ENCODE measurements around the gene PIK3AP1.
"Not testable (repeated sequence)": the region's sequence is repeated elsewhere in the genome, so short reads cannot be mapped to it uniquely, and the experiment has no call there.

DNA sequence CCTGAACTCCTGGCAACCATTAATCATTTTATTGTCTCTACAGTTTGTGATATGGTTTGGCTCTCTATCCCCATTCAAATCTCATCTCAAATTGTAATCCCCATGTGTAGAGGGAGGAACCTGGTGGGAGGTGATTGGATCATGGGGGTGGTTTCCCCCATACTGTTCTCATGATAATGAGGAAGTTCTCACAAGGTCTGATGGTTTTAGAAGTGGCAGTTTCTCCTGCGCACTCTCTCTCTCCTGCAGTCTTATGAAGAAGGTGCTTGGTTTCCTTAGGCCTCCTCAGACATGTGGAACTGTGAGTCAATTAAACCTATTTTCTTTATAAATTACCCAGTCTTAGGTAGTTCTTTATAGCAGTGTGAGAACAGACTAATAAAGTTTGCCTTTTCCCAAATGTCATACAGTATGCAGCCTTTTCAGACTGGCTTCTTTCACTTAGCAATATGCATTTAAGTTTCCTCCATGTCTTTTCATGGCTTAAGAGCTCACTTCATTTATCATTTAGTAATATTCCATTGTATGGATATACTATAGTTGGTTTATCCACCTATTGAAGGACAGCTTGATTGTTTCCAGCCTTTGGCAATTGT, 17.1 kb upstream of the PIK3AP1 start:
- TF ChIP-seq ZNF423 (CRISPR knock-in tag; IDR thresholded peaks at IDR 0.05); ZNF138 (CRISPR knock-in tag; conservative IDR thresholded peaks at IDR 0.05); GRHL2 (CRISPR knock-in tag; IDR thresholded peaks at IDR 0.05; ENCODE audit: insufficient replicate concordance, severe bottlenecking); FOXJ3 (CRISPR knock-in tag; IDR thresholded peaks at IDR 0.05; ENCODE audit: borderline replicate concordance): not testable (repeated sequence)
- TF ChIP-seq, protein P1, sequence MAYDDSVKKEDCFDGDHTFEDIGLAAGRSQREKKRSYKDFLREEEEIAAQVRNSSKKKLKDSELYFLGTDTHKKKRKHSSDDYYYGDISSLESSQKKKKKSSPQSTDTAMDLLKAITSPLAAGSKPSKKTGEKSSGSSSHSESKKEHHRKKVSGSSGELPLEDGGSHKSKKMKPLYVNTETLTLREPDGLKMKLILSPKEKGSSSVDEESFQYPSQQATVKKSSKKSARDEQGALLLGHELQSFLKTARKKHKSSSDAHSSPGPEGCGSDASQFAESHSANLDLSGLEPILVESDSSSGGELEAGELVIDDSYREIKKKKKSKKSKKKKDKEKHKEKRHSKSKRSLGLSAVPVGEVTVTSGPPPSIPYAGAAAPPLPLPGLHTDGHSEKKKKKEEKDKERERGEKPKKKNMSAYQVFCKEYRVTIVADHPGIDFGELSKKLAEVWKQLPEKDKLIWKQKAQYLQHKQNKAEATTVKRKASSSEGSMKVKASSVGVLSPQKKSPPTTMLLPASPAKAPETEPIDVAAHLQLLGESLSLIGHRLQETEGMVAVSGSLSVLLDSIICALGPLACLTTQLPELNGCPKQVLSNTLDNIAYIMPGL (CRISPR knock-in tag; IDR thresholded peaks at IDR 0.05): not testable (repeated sequence)
- TF ChIP-seq, protein P2, sequence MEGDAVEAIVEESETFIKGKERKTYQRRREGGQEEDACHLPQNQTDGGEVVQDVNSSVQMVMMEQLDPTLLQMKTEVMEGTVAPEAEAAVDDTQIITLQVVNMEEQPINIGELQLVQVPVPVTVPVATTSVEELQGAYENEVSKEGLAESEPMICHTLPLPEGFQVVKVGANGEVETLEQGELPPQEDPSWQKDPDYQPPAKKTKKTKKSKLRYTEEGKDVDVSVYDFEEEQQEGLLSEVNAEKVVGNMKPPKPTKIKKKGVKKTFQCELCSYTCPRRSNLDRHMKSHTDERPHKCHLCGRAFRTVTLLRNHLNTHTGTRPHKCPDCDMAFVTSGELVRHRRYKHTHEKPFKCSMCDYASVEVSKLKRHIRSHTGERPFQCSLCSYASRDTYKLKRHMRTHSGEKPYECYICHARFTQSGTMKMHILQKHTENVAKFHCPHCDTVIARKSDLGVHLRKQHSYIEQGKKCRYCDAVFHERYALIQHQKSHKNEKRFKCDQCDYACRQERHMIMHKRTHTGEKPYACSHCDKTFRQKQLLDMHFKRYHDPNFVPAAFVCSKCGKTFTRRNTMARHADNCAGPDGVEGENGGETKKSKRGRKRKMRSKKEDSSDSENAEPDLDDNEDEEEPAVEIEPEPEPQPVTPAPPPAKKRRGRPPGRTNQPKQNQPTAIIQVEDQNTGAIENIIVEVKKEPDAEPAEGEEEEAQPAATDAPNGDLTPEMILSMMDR (IDR thresholded peaks at IDR 0.05): not testable (repeated sequence)
- TF ChIP-seq, protein P3, sequence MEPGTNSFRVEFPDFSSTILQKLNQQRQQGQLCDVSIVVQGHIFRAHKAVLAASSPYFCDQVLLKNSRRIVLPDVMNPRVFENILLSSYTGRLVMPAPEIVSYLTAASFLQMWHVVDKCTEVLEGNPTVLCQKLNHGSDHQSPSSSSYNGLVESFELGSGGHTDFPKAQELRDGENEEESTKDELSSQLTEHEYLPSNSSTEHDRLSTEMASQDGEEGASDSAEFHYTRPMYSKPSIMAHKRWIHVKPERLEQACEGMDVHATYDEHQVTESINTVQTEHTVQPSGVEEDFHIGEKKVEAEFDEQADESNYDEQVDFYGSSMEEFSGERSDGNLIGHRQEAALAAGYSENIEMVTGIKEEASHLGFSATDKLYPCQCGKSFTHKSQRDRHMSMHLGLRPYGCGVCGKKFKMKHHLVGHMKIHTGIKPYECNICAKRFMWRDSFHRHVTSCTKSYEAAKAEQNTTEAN (CRISPR knock-in tag; IDR thresholded peaks at IDR 0.05): not testable (repeated sequence)
- TF ChIP-seq, protein P4, sequence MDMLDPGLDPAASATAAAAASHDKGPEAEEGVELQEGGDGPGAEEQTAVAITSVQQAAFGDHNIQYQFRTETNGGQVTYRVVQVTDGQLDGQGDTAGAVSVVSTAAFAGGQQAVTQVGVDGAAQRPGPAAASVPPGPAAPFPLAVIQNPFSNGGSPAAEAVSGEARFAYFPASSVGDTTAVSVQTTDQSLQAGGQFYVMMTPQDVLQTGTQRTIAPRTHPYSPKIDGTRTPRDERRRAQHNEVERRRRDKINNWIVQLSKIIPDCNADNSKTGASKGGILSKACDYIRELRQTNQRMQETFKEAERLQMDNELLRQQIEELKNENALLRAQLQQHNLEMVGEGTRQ (CRISPR knock-in tag; IDR thresholded peaks at IDR 0.05): not testable (repeated sequence)
- TF ChIP-seq, protein P5, sequence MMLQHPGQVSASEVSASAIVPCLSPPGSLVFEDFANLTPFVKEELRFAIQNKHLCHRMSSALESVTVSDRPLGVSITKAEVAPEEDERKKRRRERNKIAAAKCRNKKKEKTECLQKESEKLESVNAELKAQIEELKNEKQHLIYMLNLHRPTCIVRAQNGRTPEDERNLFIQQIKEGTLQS (CRISPR knock-in tag; conservative IDR thresholded peaks at IDR 0.05): not testable (repeated sequence)
